SK-N-SH (cell line): ENCODE data around the gene TANGO6. TPM values are rescaled to one million over a fixed set of nuclear protein-coding genes. Genes with fewer than 3 reads are reported as not detected.

ENCODE experiments used
- CTCF ChIA-PET: fragments of 300-600, 350-600 bp; formaldehyde crosslinking; extraction: SDS; loops from one replicate; lab custom pipeline; 2021; lab: Yijun Ruan, JAX
- POLR2A ChIA-PET: fragments of 350-600 bp; sonication (Branson Sonifier 250); formaldehyde crosslinking; extraction: SDS; loops from one replicate; lab custom pipeline; 2020; ENCODE audit warnings: antibody characterized with exemption, inconsistent platforms; lab: Yijun Ruan, JAX
- DNase-seq: peaks from one replicate; pipeline ENCODE4 v3.0.0; 2012
- H2AFZ ChIP-seq: fragments of 200-600 bp; sonication (generic); 2 replicates; pipeline ENCODE4 v1.8.1; 2016; ENCODE audit warnings: antibody characterized with exemption, mild to moderate bottlenecking, low read depth
- H3F3A ChIP-seq: fragments of 200-600 bp; sonication (generic); replicated peaks from 2 replicates; pipeline ENCODE3; 2016; ENCODE audit warnings: antibody characterized with exemption, mild to moderate bottlenecking; ENCODE audit not compliant: insufficient read depth
- H3K27ac ChIP-seq, 2 experiments: fragments of 200-500 bp in 1 of 2; fragments of 200-600 bp in 1 of 2; sonication (Bioruptor generic) in 1 of 2; sonication (generic), shearing (Covaris generic) in 1 of 2; 2 replicates each; pipeline versions ENCODE4 v1.5.1 to v1.6.1; 2014 to 2016; ENCODE audit warnings: low read depth in 2 of 2, inconsistent platforms in 1 of 2, low read length in 1 of 2, mild to moderate bottlenecking in 1 of 2, mixed read lengths in 1 of 2
- H3K27me3 ChIP-seq: fragments of 200-600 bp; sonication (generic), shearing (Covaris generic); 2 replicates; pipeline ENCODE4 v1.6.1; 2016; ENCODE audit warnings: mixed run types; ENCODE audit not compliant: insufficient read depth
- H3K36me3 ChIP-seq, 2 experiments: fragments of 200-500 bp in 1 of 2; fragments of 200-600 bp in 1 of 2; sonication (Bioruptor generic) in 1 of 2; sonication (generic) in 1 of 2; replicated peaks in 1 of 2; 2 replicates each; pipeline versions ENCODE3 to v1.5.1; 2014 to 2016; ENCODE audit warnings: low read length in 1 of 2, mild to moderate bottlenecking in 1 of 2; ENCODE audit not compliant: insufficient read depth in 2 of 2, control insufficient read depth in 1 of 2
- H3K4me1 ChIP-seq, 2 experiments: fragments of 200-500 bp in 1 of 2; fragments of 200-600 bp in 1 of 2; sonication (Bioruptor generic) in 1 of 2; sonication (generic), shearing (Covaris generic) in 1 of 2; 2 replicates each; pipeline versions ENCODE4 v1.5.1 to v1.6.1; 2014 to 2016; ENCODE audit warnings: low read depth in 1 of 2, low read length in 1 of 2, mixed run types in 1 of 2; ENCODE audit not compliant: insufficient read depth in 2 of 2, control insufficient read depth in 1 of 2
- H3K4me2 ChIP-seq: fragments of 200-600 bp; sonication (generic), shearing (Covaris generic); 2 replicates; pipeline ENCODE4 v1.6.1; 2017; ENCODE audit warnings: mixed run types
- H3K4me3 ChIP-seq, 2 experiments: fragments of 200-500 bp in 1 of 2; fragments of 200-600 bp in 1 of 2; sonication (Bioruptor generic) in 1 of 2; sonication (generic), shearing (Covaris generic) in 1 of 2; 2 replicates each; pipeline versions ENCODE4 v1.5.1 to v1.8.1; 2014 to 2016; ENCODE audit warnings: low read depth in 2 of 2, inconsistent platforms in 1 of 2, low read length in 1 of 2, mild to moderate bottlenecking in 1 of 2, mixed read lengths in 1 of 2, moderate library complexity in 1 of 2
- H3K79me2 ChIP-seq: fragments of 200-600 bp; sonication (generic); 2 replicates; pipeline ENCODE4 v1.8.1; 2017; ENCODE audit warnings: mild to moderate bottlenecking; ENCODE audit not compliant: insufficient read depth
- H3K9ac ChIP-seq: fragments of 200-600 bp; sonication (generic); 2 replicates; pipeline ENCODE4 v1.6.1; 2017; ENCODE audit warnings: mixed run types
- H3K9me2 ChIP-seq: fragments of 200-600 bp; sonication (generic); 2 replicates; pipeline ENCODE4 v1.6.1; 2017; ENCODE audit warnings: mixed run types
- H3K9me3 ChIP-seq: fragments of 200-600 bp; sonication (generic); 2 replicates; pipeline ENCODE4 v1.6.1; 2017; ENCODE audit warnings: mixed run types, mild to moderate bottlenecking, moderate library complexity
- H4K20me1 ChIP-seq: fragments of 200-600 bp; sonication (generic); 2 replicates; pipeline ENCODE4 v1.6.1; 2017; ENCODE audit warnings: mild to moderate bottlenecking, mixed run types; ENCODE audit not compliant: insufficient read depth
- CHD2 ChIP-seq: fragments of 150-350 bp; IDR thresholded peaks from 2 replicates; pipeline ENCODE4 v1.6.1; 2018; ENCODE audit warnings: low read length; ENCODE audit not compliant: partially characterized antibody
- EP300 ChIP-seq, 2 experiments: IDR thresholded peaks; 2 replicates each; pipeline versions ENCODE4 v1.4.0 to v1.6.1; 2012; ENCODE audit warnings: borderline replicate concordance in 1 of 2, low read depth in 1 of 2, low read length in 1 of 2
- FOSL2 ChIP-seq: IDR thresholded peaks from 2 replicates; pipeline ENCODE4 v1.4.0; 2012; ENCODE audit warnings: low read depth, mild to moderate bottlenecking, moderate library complexity, borderline replicate concordance
- FOXJ3 ChIP-seq: sonication (generic); formaldehyde crosslinking; IDR thresholded peaks from 2 replicates; pipeline ENCODE4 v1.5.1; 2020; ENCODE audit warnings: mild to moderate bottlenecking, missing genetic modification reagents
- GABPA ChIP-seq: IDR thresholded peaks from 2 replicates; pipeline ENCODE4 v1.4.0; 2012; ENCODE audit warnings: low read depth, mild to moderate bottlenecking
- JUND ChIP-seq: IDR thresholded peaks from 2 replicates; pipeline ENCODE4 v1.4.0; 2012
- MXI1 ChIP-seq: IDR thresholded peaks from 2 replicates; pipeline ENCODE4 v1.6.1; 2012; ENCODE audit warnings: mild to moderate bottlenecking, low read depth, low read length, improper control_type of control experiment
- NFIC ChIP-seq: IDR thresholded peaks from 2 replicates; pipeline ENCODE4 v1.4.0; 2012; ENCODE audit warnings: borderline replicate concordance
- RXRA ChIP-seq: IDR thresholded peaks from 2 replicates; pipeline ENCODE4 v1.4.0; 2012; ENCODE audit warnings: low read depth, mild to moderate bottlenecking, borderline replicate concordance
- TAF1 ChIP-seq: IDR thresholded peaks from 2 replicates; pipeline ENCODE4 v1.6.1; 2012; ENCODE audit warnings: low read depth, mild to moderate bottlenecking, low read length, moderate library complexity, borderline replicate concordance
- USF2 ChIP-seq: fragments of 150-350 bp; IDR thresholded peaks from 2 replicates; pipeline ENCODE4 v1.6.1; 2017; ENCODE audit warnings: antibody characterized with exemption, low read length, low read depth, borderline replicate concordance
- ZBTB33 ChIP-seq: IDR thresholded peaks from 2 replicates; pipeline ENCODE4 v1.4.0; 2012; ENCODE audit warnings: low read depth, borderline replicate concordance
- WGBS: methylation state at CpG from one replicate; pipeline ENCODE4 v1.1.6; 2017; ENCODE audit warnings: low lambda C conversion rate; 5-methylcytosine and 5-hydroxymethylcytosine counted together
- polyA plus RNA-seq, 3 experiments: library from polyadenylated mRNA; depleted of rRNA; stranded (reverse); fragments of >200 nt; gene quantifications; 2 replicates each; pipeline ENCODE4 v1.2.3, GENCODE V29; 2012
- TF ChIP-seq, protein P1 (sequence below): fragments of 200-600 bp; sonication (generic); IDR thresholded peaks from 2 replicates; pipeline ENCODE4 v1.6.1; 2017; ENCODE audit warnings: antibody characterized with exemption, mild to moderate bottlenecking, moderate library complexity
- TF ChIP-seq, protein P2 (sequence below): IDR thresholded peaks from 2 replicates; pipeline ENCODE4 v1.6.1; 2012; ENCODE audit warnings: mild to moderate bottlenecking, low read depth, low read length, moderate library complexity
- TF ChIP-seq, protein P3 (sequence below): IDR thresholded peaks from 2 replicates; pipeline ENCODE4 v1.4.0; 2012; ENCODE audit warnings: low read depth, borderline replicate concordance

The TANGO6 gene
- polyA plus RNA-seq, 1 of the 3 experiments (the other 2 are of a cell fraction): 5.5 TPM

DNA sequence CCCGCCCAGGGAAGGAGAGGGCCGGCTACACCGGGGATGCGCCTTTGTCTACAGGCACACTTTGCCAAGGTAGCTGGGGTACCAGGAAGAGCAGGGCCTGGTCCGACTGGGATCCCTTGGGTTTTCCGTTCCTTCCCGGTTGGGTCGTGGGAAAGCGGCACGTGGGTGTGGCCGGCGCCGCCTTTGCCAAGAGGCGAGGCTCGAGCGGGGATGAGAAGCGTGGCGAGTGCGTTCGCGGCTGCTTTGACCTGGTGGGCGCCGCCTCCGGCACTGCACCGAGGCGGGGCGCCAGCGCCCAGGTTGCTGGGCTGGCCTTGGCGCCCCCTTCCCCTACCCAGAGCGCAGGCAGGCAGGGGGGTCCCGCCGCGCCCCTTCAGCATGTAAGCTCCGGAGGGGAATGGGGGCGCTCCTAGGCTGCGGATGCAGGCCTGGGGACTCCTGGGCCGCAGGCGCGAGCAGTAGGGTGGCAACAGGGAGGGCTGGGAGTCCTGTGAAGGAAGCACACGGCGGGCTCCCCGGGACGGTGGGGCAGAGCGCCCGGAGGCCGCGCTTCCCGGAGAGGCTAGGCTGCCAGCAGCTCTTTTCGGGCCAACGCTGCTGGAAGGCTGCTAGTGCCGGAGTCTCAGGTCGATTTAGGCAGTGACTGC is 264.1 kb downstream of the TANGO6 start:
- Histone ChIP-seq H3K27me3 (no peaks in the 10 kb centered on the region), H3K79me2 (no peaks in the 10 kb centered on the region), H3K27ac (no peak overlapping the region), H3K4me1 (peaks cover 8 to 16% of the 10 kb centered on the region in 2 experiments; a peak in 3 of 4 replicates), H3K4me2 (peak overlapping the region; percentile 97), H3K4me3 (peak overlapping the region; percentile 67 to 76; a peak in 2 of 4 replicates), H3K9me2 (no peaks in the 10 kb centered on the region), H4K20me1 (0 out of 2 replicates have a peak, but pooled peaks cover 5% of the 10 kb centered on the region), H3K36me3 (peaks cover 4 to 13% of the 10 kb centered on the region in 2 experiments), H3K9me3 (no peaks in the 10 kb centered on the region), H2AFZ (no peak overlapping the region), H3K9ac (no peak overlapping the region), H3F3A (no peaks in the 10 kb centered on the region)
- ChIA-PET CTCF (interaction anchor here (0.8 to 1.9 kb wide), 3 partner anchors 11 to 205 kb away, joined by 4 to 5 read pairs (median 4); no protein-coding TSS in a partner anchor), POLR2A (interaction anchor here (0.8 kb wide), 1 partner anchor 25 kb away, joined by 3 read pairs; the partner anchor contains the start of genes CHTF8 and UTP4)
- TF ChIP-seq FOSL2: no peak
- TF ChIP-seq NFIC: no peak
- TF ChIP-seq JUND: no peak
- TF ChIP-seq USF2: no peak
- TF ChIP-seq EP300 (IDR thresholded peaks at IDR 0.05; ENCODE audit: borderline replicate concordance in 1 of 2, low read depth in 1 of 2, low read length in 1 of 2): no peak
- no peak for TF ChIP-seq MXI1
- no peak for TF ChIP-seq TAF1
- TF ChIP-seq, protein P1, sequence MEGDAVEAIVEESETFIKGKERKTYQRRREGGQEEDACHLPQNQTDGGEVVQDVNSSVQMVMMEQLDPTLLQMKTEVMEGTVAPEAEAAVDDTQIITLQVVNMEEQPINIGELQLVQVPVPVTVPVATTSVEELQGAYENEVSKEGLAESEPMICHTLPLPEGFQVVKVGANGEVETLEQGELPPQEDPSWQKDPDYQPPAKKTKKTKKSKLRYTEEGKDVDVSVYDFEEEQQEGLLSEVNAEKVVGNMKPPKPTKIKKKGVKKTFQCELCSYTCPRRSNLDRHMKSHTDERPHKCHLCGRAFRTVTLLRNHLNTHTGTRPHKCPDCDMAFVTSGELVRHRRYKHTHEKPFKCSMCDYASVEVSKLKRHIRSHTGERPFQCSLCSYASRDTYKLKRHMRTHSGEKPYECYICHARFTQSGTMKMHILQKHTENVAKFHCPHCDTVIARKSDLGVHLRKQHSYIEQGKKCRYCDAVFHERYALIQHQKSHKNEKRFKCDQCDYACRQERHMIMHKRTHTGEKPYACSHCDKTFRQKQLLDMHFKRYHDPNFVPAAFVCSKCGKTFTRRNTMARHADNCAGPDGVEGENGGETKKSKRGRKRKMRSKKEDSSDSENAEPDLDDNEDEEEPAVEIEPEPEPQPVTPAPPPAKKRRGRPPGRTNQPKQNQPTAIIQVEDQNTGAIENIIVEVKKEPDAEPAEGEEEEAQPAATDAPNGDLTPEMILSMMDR: no peak
- no peak for TF ChIP-seq FOXJ3
- TF ChIP-seq, protein P2, sequence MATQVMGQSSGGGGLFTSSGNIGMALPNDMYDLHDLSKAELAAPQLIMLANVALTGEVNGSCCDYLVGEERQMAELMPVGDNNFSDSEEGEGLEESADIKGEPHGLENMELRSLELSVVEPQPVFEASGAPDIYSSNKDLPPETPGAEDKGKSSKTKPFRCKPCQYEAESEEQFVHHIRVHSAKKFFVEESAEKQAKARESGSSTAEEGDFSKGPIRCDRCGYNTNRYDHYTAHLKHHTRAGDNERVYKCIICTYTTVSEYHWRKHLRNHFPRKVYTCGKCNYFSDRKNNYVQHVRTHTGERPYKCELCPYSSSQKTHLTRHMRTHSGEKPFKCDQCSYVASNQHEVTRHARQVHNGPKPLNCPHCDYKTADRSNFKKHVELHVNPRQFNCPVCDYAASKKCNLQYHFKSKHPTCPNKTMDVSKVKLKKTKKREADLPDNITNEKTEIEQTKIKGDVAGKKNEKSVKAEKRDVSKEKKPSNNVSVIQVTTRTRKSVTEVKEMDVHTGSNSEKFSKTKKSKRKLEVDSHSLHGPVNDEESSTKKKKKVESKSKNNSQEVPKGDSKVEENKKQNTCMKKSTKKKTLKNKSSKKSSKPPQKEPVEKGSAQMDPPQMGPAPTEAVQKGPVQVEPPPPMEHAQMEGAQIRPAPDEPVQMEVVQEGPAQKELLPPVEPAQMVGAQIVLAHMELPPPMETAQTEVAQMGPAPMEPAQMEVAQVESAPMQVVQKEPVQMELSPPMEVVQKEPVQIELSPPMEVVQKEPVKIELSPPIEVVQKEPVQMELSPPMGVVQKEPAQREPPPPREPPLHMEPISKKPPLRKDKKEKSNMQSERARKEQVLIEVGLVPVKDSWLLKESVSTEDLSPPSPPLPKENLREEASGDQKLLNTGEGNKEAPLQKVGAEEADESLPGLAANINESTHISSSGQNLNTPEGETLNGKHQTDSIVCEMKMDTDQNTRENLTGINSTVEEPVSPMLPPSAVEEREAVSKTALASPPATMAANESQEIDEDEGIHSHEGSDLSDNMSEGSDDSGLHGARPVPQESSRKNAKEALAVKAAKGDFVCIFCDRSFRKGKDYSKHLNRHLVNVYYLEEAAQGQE: no peak
- no peak for TF ChIP-seq ZBTB33
- no peak for TF ChIP-seq CHD2
- TF ChIP-seq, protein P3, sequence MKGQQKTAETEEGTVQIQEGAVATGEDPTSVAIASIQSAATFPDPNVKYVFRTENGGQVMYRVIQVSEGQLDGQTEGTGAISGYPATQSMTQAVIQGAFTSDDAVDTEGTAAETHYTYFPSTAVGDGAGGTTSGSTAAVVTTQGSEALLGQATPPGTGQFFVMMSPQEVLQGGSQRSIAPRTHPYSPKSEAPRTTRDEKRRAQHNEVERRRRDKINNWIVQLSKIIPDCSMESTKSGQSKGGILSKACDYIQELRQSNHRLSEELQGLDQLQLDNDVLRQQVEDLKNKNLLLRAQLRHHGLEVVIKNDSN: no peak
- no peak for TF ChIP-seq GABPA
- no peak for TF ChIP-seq RXRA
- 80% methylated on average over 38 of the region's 52 CpGs for WGBS
- peak; percentile 46 for DNase-seq
